ENCODE measurements around the gene ZNF496. TPM values are rescaled to one million over a fixed set of nuclear protein-coding genes. Genes with fewer than 3 reads are reported as not detected.

Gene ZNF496
- total RNA-seq, 1 donor from 2014 or later = 91.8 TPM

- Histone ChIP-seq H3K27me3 (ENCODE audit: control insufficient read depth, insufficient read depth, low read length) (no peaks in the 10 kb centered on the region), H3K36me3 (ENCODE audit: control insufficient read depth, insufficient read depth, low read length) (no peaks in the 10 kb centered on the region), H3K4me3 (ENCODE audit: low read depth, low read length) (no peak overlapping the region)
- TF ChIP-seq CTCF (IDR thresholded peaks at IDR 0.05; ENCODE audit: insufficient read depth, low read length, poor library complexity, severe bottlenecking) = no peak
- DNase-seq (ENCODE audit: low read depth) = no peak
These were observed 45.5 kb downstream of the ZNF496 start for GRCh38 chr1:247286134-247286670.

- DNase-seq (ENCODE audit: low read depth) = no peak
These were observed 50.6 kb downstream of the ZNF496 start for GRCh38 chr1:247281001-247281574.

GRCh38 chr1:247277191-247277590 is 54.5 kb downstream of the ZNF496 start:
- Histone ChIP-seq H3K36me3 (ENCODE audit: control insufficient read depth, insufficient read depth, low read length) (no peaks in the 10 kb centered on the region), H3K4me3 (ENCODE audit: low read depth, low read length) (no peak overlapping the region), H3K27me3 (ENCODE audit: control insufficient read depth, insufficient read depth, low read length) (no peaks in the 10 kb centered on the region)
- no peak for TF ChIP-seq CTCF (IDR thresholded peaks at IDR 0.05; ENCODE audit: insufficient read depth, low read length, poor library complexity, severe bottlenecking)
- no peak for DNase-seq (ENCODE audit: low read depth)

More at GRCh38 chr1:247281001-247281574, 50.6 kb downstream of the ZNF496 start:
- no peaks in the 10 kb centered on the region for H3K36me3 ChIP-seq (ENCODE audit: control insufficient read depth, insufficient read depth, low read length)
- H3K4me3 ChIP-seq (ENCODE audit: low read depth, low read length) = no peak overlapping the region
- TF ChIP-seq CTCF (IDR thresholded peaks at IDR 0.05; ENCODE audit: insufficient read depth, low read length, poor library complexity, severe bottlenecking) = no peak
- no peaks in the 10 kb centered on the region for H3K27me3 ChIP-seq (ENCODE audit: control insufficient read depth, insufficient read depth, low read length)

GRCh38 chr1:247274605-247275256 is 56.9 kb downstream of the ZNF496 start:
- Histone ChIP-seq H3K27me3 (ENCODE audit: control insufficient read depth, insufficient read depth, low read length) (no peaks in the 10 kb centered on the region), H3K4me3 (ENCODE audit: low read depth, low read length) (no peak overlapping the region), H3K36me3 (ENCODE audit: control insufficient read depth, insufficient read depth, low read length) (no peaks in the 10 kb centered on the region)
- no peak for TF ChIP-seq CTCF (IDR thresholded peaks at IDR 0.05; ENCODE audit: insufficient read depth, low read length, poor library complexity, severe bottlenecking)
- DNase-seq (ENCODE audit: low read depth) = no peak

- no peaks in the 10 kb centered on the region for H3K36me3 ChIP-seq (ENCODE audit: control insufficient read depth, insufficient read depth, low read length)
- DNase-seq (ENCODE audit: low read depth) = no peak
- no peak for TF ChIP-seq CTCF (IDR thresholded peaks at IDR 0.05; ENCODE audit: insufficient read depth, low read length, poor library complexity, severe bottlenecking)
- no peak overlapping the region for H3K4me3 ChIP-seq (ENCODE audit: low read depth, low read length)
- H3K27me3 ChIP-seq (ENCODE audit: control insufficient read depth, insufficient read depth, low read length) = no peaks in the 10 kb centered on the region
These were observed 58.7 kb downstream of the ZNF496 start for GRCh38 chr1:247273013-247273412.
